ENCODE measurements around the gene NR3C2. TPM values are rescaled to one million over a fixed set of nuclear protein-coding genes. Genes with fewer than 3 reads are reported as not detected.
A peak's percentile ranks its signal among the peaks of the same experiment; 100 is the strongest.

NR3C2 gene
- total RNA-seq, 1 donor from 2014 or later = 10.9 TPM

DNA sequence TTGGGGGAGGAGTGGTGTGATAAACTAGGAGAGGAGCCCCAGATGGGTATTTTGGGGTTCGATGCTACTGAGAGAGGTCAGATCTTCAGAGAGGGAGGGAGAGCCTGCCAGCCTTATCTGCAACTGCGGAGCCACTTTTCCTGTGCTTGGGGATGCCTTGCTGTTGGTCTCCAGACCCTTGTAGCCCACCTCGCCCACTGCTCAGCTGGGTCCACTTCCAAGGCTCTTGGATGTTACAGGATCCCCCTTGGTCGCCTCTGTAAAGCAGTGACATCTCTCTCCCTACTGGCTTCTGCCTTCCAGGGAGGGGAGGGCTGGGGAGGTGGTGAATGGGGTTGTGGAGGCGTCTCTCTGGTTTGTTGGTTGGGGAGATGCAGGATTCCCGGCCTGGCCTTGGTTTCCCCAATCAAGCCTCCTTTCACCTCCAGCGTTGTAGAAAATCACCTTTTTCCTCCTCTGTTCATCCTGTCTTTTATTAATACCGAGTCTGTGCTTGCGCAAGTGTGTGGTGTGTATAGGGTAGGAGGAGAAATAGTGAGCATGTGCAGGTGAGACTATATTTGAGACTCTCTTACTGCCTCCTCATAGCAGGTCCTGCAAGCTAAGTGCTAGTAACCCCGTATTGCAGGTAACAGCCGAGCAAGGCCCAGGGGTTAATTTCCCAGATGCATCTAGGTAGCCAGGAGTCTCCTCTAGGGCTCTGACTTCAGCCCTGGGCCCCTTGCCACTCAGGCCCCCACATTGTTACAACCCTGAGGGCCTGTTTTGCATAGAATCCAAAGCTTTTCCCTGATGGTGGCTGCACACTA, 372.9 kb downstream of the NR3C2 start:
- DNase-seq = no peak

- DNase-seq = no peak
These were observed 373.9 kb downstream of the NR3C2 start for GRCh38 chr4:148068065-148068911.

GRCh38 chr4:148067301-148067916, 374.8 kb downstream of the NR3C2 start:
- no peak for DNase-seq

DNA sequence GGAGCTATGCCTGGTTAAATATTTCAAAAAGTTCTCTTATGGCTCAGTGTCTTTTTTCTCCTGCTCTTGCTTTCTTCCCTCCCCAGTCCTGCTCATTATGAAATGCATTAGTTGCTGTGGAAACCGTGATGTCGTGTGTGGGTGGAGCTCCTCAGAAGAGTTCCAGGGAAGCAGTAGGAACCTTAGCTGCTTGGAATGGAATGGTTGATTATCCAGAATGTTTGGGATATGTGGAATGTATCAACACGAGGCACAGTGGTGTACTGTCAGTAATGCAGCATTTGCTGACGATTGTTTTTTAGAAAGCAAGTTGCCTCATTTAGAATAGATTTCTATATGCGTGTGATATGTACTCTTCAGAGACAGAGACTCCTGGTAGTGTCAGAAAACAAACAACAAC, 377.1 kb downstream of the NR3C2 start:
- peak; percentile 32 for DNase-seq

- DNase-seq = no peak
These were observed 377.8 kb downstream of the NR3C2 start for GRCh38 chr4:148064451-148064850.

DNA sequence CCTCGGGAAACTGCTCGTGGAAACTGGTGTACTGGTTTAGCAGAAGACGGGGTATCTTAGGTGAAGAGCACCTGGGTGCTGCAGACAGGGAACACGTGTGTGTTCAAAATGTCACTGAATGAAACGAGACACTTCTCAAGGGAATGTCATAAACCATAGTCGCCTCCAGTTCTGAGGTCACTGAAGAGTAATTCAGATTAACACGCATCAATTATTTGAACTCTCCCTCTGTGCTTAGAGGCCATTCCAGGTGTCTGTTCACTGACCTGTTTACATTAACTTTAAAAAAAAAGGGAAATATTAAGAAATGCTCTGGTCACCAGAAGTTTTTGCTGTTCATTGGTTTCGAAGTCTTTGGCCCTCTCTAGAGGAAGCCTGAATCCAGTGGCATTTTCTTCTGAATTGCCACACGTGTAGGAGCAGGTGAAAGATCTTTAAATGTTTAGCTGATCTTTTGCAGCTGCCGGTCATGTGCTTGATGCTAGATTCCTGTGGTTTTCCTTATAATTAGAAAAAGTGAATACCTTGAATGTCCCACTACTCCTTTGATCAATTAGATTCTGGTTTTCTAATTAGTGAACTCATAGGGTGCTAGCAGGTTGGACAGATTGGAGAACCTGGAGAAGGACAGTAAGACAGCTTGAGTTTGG, 379.8 kb downstream of the NR3C2 start:
- DNase-seq = no peak

- DNase-seq = no peak
These were observed 380.4 kb downstream of the NR3C2 start for GRCh38 chr4:148061795-148062194.

DNA sequence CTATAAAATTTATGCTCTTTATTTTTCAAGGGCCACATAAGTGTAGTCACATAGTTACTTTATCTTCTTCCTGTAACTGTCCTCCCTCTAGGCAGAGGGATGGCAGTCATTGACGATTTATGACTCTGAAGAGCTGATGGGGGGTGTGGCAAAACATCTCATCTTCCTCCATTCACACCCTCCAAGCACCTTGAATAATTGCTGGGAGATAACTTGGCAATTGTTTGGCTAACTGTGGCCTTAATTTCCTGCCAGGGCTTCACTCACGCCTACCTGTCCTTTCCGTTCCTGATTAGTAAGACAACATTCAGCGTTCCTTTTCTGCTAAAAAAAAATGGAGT, 381.1 kb downstream of the NR3C2 start:
- DNase-seq = no peak

DNA sequence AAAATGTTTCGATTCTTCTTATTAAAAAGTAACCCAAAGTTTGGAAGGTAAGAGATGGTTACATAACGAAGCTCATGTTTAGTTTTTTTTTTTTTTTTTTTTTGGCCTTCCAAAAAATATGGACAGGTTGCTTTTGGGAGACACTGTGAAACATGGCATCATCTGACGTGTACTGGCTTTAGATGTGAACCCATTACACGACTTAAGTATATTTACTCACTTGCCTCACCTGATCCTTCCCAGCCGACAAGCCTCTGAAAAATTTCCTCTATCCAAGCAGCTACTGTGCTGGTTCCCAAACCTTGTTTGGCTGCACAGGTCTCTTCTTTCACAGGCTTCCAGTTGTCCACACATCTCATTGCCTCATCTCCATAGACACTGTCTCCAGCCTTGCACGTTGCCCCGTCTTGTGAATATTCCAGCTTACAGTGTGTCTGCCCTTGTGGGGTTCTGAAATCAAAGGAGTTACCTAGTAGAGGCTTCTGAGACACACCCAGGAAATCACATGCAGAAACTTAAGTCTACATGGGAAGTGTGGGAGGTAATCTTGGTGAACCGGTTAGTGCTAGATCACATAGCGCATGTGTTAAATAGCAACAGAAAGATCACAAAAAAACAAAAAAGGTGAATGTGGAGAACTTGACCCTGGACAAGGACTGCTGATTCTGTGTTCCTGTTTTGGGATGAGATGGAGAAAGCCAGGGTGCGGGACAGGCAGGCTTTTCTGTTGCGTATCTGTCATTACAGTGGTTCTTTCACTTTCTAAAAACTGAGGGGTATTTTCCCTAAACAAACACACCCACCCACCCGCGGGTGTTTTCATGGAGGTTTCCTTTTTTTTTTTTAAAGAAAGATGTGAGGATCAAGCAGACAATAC, 381.7 kb downstream of the NR3C2 start:
- no peak for DNase-seq

- no peak for DNase-seq
These were observed 382.5 kb downstream of the NR3C2 start for GRCh38 chr4:148059617-148060180.

GRCh38 chr4:148057984-148058859, 384.0 kb downstream of the NR3C2 start:
- no peak for DNase-seq

- DNase-seq = no peak
These were observed 384.7 kb downstream of the NR3C2 start for GRCh38 chr4:148057516-148057915.

DNA sequence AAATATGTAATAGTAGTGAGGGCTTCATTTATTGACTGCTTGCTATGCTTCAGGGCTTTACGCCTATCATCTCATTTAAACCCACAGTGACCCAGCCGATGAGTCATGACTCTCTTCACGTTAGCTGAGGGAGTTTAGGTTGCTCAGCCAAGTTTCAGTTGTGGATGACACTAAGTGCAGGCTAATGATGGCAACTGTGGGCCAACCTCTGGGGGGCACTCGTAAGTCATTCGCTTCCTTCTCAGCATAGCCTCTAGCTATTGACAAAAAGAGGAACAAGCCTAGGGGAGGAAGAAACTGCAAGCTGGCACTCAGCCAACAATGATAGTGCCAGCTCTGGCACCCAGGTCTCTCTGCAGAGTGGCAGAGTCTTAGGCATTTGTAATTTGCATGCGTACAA, 385.3 kb downstream of the NR3C2 start:
- peak; percentile 29 for DNase-seq

DNA sequence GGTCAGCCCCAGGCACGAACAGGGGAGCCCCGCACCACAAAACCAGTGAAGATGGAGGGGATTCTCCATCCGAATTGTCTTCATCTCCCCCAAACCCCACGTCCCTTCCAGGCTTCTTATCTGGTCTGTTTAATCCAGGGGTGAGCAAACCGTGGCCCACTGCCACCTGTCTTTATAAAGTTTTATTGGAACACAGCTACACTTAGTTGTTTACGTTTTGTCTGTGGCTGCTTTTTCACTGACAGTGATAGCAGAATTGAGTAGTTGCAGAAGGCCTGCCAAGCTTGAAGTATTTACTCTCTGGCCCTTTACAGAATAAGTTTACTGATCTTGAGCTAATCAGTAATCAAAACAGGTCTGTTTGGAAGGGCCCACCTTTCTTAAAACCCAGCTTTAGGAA, 386.4 kb downstream of the NR3C2 start:
- DNase-seq = no peak

DNA sequence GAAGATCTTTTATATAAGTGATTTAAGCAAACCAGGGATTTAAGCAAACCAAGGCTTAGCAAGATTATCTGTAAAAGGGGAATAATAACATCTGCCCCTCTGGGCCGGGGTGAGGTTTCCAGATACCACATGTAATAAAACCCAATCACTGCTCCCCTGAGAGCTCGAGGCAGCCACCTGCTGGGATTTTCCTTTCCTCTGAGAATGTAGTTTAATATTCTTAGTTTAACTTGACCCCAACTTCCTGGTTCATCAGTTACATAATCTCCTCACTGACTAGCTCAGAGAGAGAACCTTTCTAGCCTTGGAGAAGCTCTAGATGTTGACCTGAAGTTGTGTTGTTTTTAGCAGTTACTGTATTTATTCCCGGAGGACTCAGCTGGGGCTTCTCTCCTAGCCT, 387.9 kb downstream of the NR3C2 start:
- no peak for DNase-seq

DNA sequence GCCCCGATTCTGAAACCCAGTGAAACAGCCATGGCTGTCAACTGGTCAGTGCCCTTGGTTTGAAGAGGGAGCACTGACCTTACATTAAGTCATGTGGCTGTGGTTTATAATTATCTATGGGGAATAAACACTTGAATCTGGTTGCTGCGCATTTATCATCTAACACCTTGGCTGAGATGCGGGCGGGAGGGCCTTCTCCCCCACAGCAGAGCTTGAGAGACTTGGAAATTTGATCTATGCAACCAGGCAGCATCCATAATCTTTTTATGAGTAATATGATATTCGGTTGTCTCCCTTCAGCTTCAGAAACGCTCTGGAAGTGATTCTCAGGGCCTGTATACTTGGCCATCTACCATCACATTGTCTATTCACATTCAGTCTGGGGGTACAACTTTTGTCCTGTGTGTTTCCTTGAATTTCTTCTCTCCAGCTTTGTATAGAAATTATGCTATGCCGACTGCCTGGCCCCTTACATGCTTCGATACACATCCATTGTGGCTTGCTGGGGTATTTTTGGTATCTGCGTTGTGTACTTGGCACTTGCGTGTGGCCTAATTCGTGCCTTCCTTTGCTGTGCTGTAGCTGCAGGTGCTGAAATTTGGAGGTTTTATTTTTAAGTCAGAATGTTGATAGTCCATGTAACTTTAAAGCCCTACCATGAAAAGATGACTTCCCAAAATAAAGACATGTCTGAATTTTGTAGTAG, 388.8 kb downstream of the NR3C2 start:
- DNase-seq = no peak

GRCh38 chr4:148052448-148052847, 389.8 kb downstream of the NR3C2 start:
- no peak for DNase-seq

GRCh38 chr4:148051403-148051802, 390.8 kb downstream of the NR3C2 start:
- DNase-seq = no peak

GRCh38 chr4:148048598-148048997, 393.6 kb downstream of the NR3C2 start:
- DNase-seq = no peak

GRCh38 chr4:148044912-148045352, 397.3 kb downstream of the NR3C2 start:
- no peak for DNase-seq
